GM10266 (cell line): ENCODE measurements around the gene MYO18B.

Experiments used
- DNase-seq: peaks from one replicate; pipeline ENCODE4 v3.0.0; 2012; ENCODE audit errors: extremely low spot score
- CTCF ChIP-seq: IDR thresholded peaks from 2 replicates; pipeline ENCODE4 v1.5.1; 2012; ENCODE audit warnings: mild to moderate bottlenecking, low read depth; ENCODE audit not compliant: control insufficient read depth, insufficient read depth; ENCODE audit errors: missing control alignments

Gene MYO18B

DNA sequence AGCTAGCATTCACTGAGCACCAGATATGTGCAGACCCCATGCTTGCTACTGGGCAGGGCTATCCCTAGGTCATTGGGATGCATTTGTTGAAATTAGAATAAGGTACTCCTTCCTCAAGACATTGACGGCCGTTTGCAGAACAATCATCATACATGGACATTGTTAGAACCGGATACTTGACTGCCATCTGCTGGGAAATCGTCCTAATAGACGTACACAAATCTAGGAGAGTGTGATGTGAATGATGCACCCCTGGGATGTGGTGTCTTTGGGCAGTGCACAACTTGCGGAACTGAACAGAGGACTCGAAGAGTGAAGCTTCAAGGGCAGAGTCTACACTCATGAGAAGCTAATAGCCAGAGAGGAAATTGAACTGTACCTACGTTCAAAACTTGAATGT, 35.9 kb downstream of the MYO18B start:
- no peak for DNase-seq
- peak; percentile 30 for TF ChIP-seq CTCF

GRCh38 chr22:25779426-25779825, 37.4 kb downstream of the MYO18B start:
- no peak for DNase-seq
- TF ChIP-seq CTCF, result no peak

DNA sequence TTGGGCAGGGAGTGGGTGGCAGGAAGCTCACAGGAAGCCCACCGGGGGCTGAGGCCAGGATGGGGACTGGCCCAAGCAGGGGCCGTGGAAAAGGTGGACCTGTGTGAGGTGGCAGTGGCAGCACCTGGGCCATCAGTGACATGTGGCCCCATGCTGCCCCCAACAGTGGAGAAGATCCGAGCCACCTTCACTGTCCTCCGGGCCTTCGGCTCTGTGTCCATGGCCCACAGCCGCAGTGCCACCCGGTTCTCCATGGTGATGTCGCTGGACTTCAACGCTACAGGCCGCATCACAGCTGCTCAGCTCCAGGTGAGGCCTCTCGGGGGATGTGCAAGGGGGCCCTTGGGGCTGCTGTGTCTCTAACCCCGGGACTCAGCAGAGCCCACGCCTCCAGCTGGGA, 37.9 kb downstream of the MYO18B start:
- no peak for TF ChIP-seq CTCF
- DNase-seq, result no peak

DNA sequence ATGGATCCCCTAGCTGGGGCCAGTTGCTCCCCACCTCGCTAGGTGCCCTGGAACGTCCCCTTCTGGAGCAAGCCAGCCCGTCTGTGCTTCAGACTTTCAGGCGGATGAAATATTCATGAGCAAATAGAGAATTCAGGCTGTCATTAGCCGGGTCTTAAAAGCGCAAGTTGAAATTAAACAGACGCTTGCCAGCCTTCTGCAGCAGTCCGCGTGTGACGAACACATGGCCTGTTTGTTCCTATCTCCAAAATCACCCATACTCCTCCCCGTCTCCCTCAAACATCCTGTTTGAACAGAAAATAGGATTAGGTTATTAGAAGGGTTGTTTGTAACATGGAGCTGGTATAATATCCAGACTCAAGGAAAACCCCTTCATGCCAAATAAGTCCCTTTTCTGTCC, 38.7 kb downstream of the MYO18B start:
- no peak for DNase-seq

GRCh38 chr22:25781801-25782200, 39.8 kb downstream of the MYO18B start:
- DNase-seq, result no peak
- TF ChIP-seq CTCF, result no peak

More for the DNA sequence above, 38.7 kb downstream of the MYO18B start:
- TF ChIP-seq CTCF, result no peak

DNA sequence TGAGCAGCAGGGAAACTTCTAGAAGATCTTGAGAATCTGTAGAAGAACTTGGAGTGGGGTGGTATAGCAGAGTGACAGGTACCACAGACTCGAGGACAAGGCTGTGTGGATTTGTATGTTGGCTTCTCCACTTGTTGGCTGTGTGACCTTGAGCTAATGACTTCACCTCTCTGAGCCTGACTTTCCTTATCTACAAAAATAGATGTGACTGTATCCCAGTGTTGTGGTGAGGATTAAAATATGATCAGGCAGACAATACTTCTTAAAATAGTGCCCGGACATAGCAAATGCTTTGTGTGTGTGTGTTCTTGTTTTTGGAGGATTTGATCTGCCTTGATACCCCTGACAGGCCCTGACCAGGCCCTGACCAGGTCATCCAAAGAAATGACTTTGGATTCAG, 40.8 kb downstream of the MYO18B start:
- no peak for TF ChIP-seq CTCF
- no peak for DNase-seq

DNA sequence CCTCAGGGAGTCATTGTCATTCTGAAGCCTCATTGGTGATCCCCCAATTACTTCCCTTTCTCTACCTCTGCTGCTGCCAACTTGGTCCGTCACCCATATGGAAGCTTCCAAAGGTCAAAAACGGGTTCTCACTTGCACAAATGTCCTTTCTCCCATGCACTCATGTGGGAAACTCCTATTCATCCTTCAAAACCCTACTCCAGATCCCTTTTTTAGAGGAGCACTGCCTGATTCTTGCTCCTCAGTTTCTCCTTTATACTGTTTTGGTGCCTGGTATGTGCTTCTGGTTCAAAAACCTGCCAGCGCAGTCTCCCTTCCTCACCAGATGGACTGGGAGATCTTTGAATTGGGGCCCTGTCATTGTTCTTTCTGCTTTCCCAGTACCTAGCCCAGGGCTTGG, 41.9 kb downstream of the MYO18B start:
- DNase-seq, result no peak
- TF ChIP-seq CTCF, result no peak

GRCh38 chr22:25786165-25786564, 44.2 kb downstream of the MYO18B start:
- TF ChIP-seq CTCF, result no peak

More at GRCh38 chr22:25786165-25786564, 44.2 kb downstream of the MYO18B start:
- DNase-seq, result no peak
